ENCODE data around the gene PLAU.
"Not testable (repeated sequence)": the region's sequence is repeated elsewhere in the genome, so short reads cannot be mapped to it uniquely, and the experiment has no call there.

Gene PLAU

GRCh38 chr10:73876971-73877370 lies 34.0 kb upstream of the PLAU start:
- no peak for DNase-seq

- no peak for DNase-seq
Measured at GRCh38 chr10:73877533-73878160, 33.3 kb upstream of the PLAU start.

- DNase-seq, result no peak
Measured at GRCh38 chr10:73878365-73878764, 32.6 kb upstream of the PLAU start.

- peak; percentile 97 for DNase-seq
Measured at GRCh38 chr10:73879296-73880173, 31.4 kb upstream of the PLAU start.

GRCh38 chr10:73881221-73881919 lies 29.6 kb upstream of the PLAU start:
- DNase-seq, result no peak

- no peak for DNase-seq
Measured at GRCh38 chr10:73884017-73884416, 26.9 kb upstream of the PLAU start.

GRCh38 chr10:73886085-73886529 lies 24.8 kb upstream of the PLAU start:
- peak; percentile 87 for DNase-seq

GRCh38 chr10:73886661-73887293 lies 24.2 kb upstream of the PLAU start:
- peak; percentile 62 for DNase-seq

GRCh38 chr10:73887294-73888039 lies 23.5 kb upstream of the PLAU start:
- DNase-seq, result no peak

GRCh38 chr10:73888514-73888913 lies 22.4 kb upstream of the PLAU start:
- no peak for DNase-seq

GRCh38 chr10:73889014-73889413 lies 21.9 kb upstream of the PLAU start:
- peak; percentile 77 for DNase-seq

GRCh38 chr10:73889416-73889815 lies 21.5 kb upstream of the PLAU start:
- not testable (repeated sequence) for DNase-seq

- no peak for DNase-seq
Measured at GRCh38 chr10:73890261-73890660, 20.7 kb upstream of the PLAU start.

GRCh38 chr10:73890830-73891229 lies 20.1 kb upstream of the PLAU start:
- DNase-seq, result not testable (repeated sequence)

- DNase-seq, result no peak
Measured at GRCh38 chr10:73891540-73891939, 19.4 kb upstream of the PLAU start.

- DNase-seq, result peak; percentile 46
Measured at GRCh38 chr10:73892310-73893030, 18.5 kb upstream of the PLAU start.

- DNase-seq, result no peak
Measured at GRCh38 chr10:73893426-73893825, 17.5 kb upstream of the PLAU start.

GRCh38 chr10:73894245-73894971 lies 16.5 kb upstream of the PLAU start:
- DNase-seq, result no peak

- DNase-seq, result not testable (repeated sequence)
Measured at GRCh38 chr10:73895381-73895780, 15.6 kb upstream of the PLAU start.

- DNase-seq, result no peak
Measured at GRCh38 chr10:73897693-73898092, 13.2 kb upstream of the PLAU start.

Data from OCI-M1 (cell line).